HG03175 (cell line): ENCODE data around the gene PSMA7.
A peak's percentile ranks its signal among the peaks of the same experiment; 100 is the strongest.

Experiments
- ATAC-seq: cut with Tn5 transposase; IDR thresholded peaks from one replicate; pipeline ENCODE4 v1.9.1; 2021; ENCODE audit warnings: mild to moderate bottlenecking, moderate library complexity; ENCODE audit not compliant: unreplicated experiment

The PSMA7 gene

GRCh38 chr20:62138204-62138543 is 5.0 kb downstream of the PSMA7 start:
- no peak for ATAC-seq

GRCh38 chr20:62137478-62138203 is 5.6 kb downstream of the PSMA7 start:
- ATAC-seq = no peak

GRCh38 chr20:62137092-62137384 is 6.2 kb downstream of the PSMA7 start:
- ATAC-seq = no peak

- peak; percentile 54 for ATAC-seq
Measured at GRCh38 chr20:62136283-62137091, 6.7 kb downstream of the PSMA7 start.

GRCh38 chr20:62135573-62136266 is 7.5 kb downstream of the PSMA7 start:
- no peak for ATAC-seq

- ATAC-seq = no peak
Measured at GRCh38 chr20:62134735-62135231, 8.4 kb downstream of the PSMA7 start.

- no peak for ATAC-seq
Measured at GRCh38 chr20:62133864-62134263, 9.3 kb downstream of the PSMA7 start.

- no peak for ATAC-seq
Measured at GRCh38 chr20:62133051-62133845, 9.9 kb downstream of the PSMA7 start.

- ATAC-seq = no peak
Measured at GRCh38 chr20:62132421-62132820, 10.8 kb downstream of the PSMA7 start.

- ATAC-seq = no peak
Measured at GRCh38 chr20:62131560-62132320, 11.5 kb downstream of the PSMA7 start.

GRCh38 chr20:62129731-62130531 is 13.3 kb downstream of the PSMA7 start:
- ATAC-seq = no peak

- no peak for ATAC-seq
Measured at GRCh38 chr20:62128502-62128901, 14.7 kb downstream of the PSMA7 start.

GRCh38 chr20:62127799-62128198 is 15.4 kb downstream of the PSMA7 start:
- no peak for ATAC-seq

GRCh38 chr20:62126141-62126540 is 17.1 kb downstream of the PSMA7 start:
- no peak for ATAC-seq

- ATAC-seq = no peak
Measured at GRCh38 chr20:62123450-62124118, 19.6 kb downstream of the PSMA7 start.

- peak; percentile 14 for ATAC-seq
Measured at GRCh38 chr20:62122654-62123449, 20.3 kb downstream of the PSMA7 start.

GRCh38 chr20:62121776-62122653 is 21.2 kb downstream of the PSMA7 start, which contains the start of gene LSM14B:
TSS of gene LSM14B (plus strand) at chr20:62122475. CDS start at chr20:62122667, 192 bp downstream.
- peak; percentile 76 for ATAC-seq
